Fibroblast of lung (primary cell): ENCODE measurements around the gene STKLD1.

ENCODE experiments used
- CTCF ChIP-seq, 2 donors: IDR thresholded peaks in 1 of 2; conservative IDR thresholded peaks in 1 of 2; 1 replicate in 1 of 2; 2 replicates in 1 of 2; pipeline ENCODE4 v1.5.1; 2011 to 2012; ENCODE audit warnings: low read length in 2 of 2, control low read depth in 1 of 2, inconsistent platforms in 1 of 2, low read depth in 1 of 2, mild to moderate bottlenecking in 1 of 2
- EZH2 ChIP-seq: IDR thresholded peaks from 2 replicates; pipeline ENCODE4 v1.5.1; 2012; ENCODE audit warnings: low read length, control low read depth, mild to moderate bottlenecking; ENCODE audit errors: missing control alignments

GRCh38 chr9:133425049-133425632 lies 49.0 kb downstream of the STKLD1 start:
- TF ChIP-seq CTCF (conservative IDR thresholded peaks at IDR 0.05 in 1 of 2, IDR thresholded peaks at IDR 0.05 in 1 of 2; ENCODE audit: low read depth in 1 of 2, low read length in 2 of 2) (no peak), EZH2 (no peak)
